ENCODE measurements around the gene CDK5. TPM values are rescaled to one million over a fixed set of nuclear protein-coding genes. Genes with fewer than 3 reads are reported as not detected.
A peak's percentile ranks its signal among the peaks of the same experiment; 100 is the strongest.

Gene CDK5
- total and polyA plus RNA-seq, 9 of the 15 experiments (the other 6 are each of a cell fraction or from before 2014, with no cell fraction given) = 3.2 to 38.0 (median 27.5) TPM

DNA sequence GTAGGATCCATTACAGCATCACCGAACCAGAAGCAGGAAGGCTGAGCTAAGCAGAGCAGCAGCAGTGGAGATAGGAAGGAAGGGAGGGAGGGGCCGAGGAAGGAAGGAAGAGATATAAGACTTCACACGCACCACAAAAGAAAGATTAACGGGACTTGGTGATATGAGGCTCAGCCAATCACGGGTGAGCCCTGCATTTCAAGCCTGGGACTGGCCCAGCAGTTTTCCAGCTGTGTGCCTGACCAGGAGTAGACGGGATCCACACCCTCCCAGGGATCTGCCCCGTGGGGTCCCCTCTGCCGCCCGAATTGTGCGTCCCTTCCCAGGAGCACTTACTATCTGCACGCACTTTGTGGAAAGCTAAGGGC is 49.6 kb downstream of the CDK5 start (continued):
- TF ChIP-seq STAT6 (CRISPR knock-in tag; IDR thresholded peaks at IDR 0.05) = no peak
- 0 out of 2 replicates have a peak, but pooled peaks have one; percentile 1 for TF ChIP-seq ZNF830 (CRISPR knock-in tag; IDR thresholded peaks at IDR 0.05)
- TF ChIP-seq U2AF2 (optimal IDR thresholded peaks at IDR 0.05; ENCODE audit: low read depth, low read length) = no peak
- TF ChIP-seq KLF16 (IDR thresholded peaks at IDR 0.05) = peak; percentile 78; the same call in 1 of the 2 replicates
- TF ChIP-seq KDM5B (IDR thresholded peaks at IDR 0.05; ENCODE audit: insufficient replicate concordance, low read depth, low read length) = no peak
- TF ChIP-seq PATZ1 (CRISPR knock-in tag; IDR thresholded peaks at IDR 0.05; ENCODE audit: borderline replicate concordance) = no peak
- no peak for TF ChIP-seq NR3C1 (CRISPR knock-in tag; IDR thresholded peaks at IDR 0.05)
- TF ChIP-seq CHD1 (IDR thresholded peaks at IDR 0.05; ENCODE audit: low read length) = no peak
- TF ChIP-seq, protein P1, sequence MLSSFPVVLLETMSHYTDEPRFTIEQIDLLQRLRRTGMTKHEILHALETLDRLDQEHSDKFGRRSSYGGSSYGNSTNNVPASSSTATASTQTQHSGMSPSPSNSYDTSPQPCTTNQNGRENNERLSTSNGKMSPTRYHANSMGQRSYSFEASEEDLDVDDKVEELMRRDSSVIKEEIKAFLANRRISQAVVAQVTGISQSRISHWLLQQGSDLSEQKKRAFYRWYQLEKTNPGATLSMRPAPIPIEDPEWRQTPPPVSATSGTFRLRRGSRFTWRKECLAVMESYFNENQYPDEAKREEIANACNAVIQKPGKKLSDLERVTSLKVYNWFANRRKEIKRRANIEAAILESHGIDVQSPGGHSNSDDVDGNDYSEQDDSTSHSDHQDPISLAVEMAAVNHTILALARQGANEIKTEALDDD (IDR thresholded peaks at IDR 0.05) = peak; percentile 60; the same call in 1 of the 2 replicates
- no peak for TF ChIP-seq MED1 (CRISPR knock-in tag; IDR thresholded peaks at IDR 0.05; ENCODE audit: borderline replicate concordance)
- no peak for TF ChIP-seq SMC3 (conservative IDR thresholded peaks at IDR 0.05; ENCODE audit: insufficient read depth, low read depth, low read length)
- TF ChIP-seq CREM (IDR thresholded peaks at IDR 0.05; ENCODE audit: low read depth) = peak; percentile 70
- no peak for TF ChIP-seq GTF2B (IDR thresholded peaks at IDR 0.05; ENCODE audit: extremely low read depth, insufficient read length)
- TF ChIP-seq ZNF280B (CRISPR knock-in tag; IDR thresholded peaks at IDR 0.05) = no peak
- TF ChIP-seq, protein P2, sequence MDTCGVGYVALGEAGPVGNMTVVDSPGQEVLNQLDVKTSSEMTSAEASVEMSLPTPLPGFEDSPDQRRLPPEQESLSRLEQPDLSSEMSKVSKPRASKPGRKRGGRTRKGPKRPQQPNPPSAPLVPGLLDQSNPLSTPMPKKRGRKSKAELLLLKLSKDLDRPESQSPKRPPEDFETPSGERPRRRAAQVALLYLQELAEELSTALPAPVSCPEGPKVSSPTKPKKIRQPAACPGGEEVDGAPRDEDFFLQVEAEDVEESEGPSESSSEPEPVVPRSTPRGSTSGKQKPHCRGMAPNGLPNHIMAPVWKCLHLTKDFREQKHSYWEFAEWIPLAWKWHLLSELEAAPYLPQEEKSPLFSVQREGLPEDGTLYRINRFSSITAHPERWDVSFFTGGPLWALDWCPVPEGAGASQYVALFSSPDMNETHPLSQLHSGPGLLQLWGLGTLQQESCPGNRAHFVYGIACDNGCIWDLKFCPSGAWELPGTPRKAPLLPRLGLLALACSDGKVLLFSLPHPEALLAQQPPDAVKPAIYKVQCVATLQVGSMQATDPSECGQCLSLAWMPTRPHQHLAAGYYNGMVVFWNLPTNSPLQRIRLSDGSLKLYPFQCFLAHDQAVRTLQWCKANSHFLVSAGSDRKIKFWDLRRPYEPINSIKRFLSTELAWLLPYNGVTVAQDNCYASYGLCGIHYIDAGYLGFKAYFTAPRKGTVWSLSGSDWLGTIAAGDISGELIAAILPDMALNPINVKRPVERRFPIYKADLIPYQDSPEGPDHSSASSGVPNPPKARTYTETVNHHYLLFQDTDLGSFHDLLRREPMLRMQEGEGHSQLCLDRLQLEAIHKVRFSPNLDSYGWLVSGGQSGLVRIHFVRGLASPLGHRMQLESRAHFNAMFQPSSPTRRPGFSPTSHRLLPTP (IDR thresholded peaks at IDR 0.05; ENCODE audit: borderline replicate concordance, extremely low read depth, insufficient read length) = no peak

Data from K562 (cell line).